Measurements from ENCODE around the gene RASGRP1. TPM values are rescaled to one million over a fixed set of nuclear protein-coding genes. Genes with fewer than 3 reads are reported as not detected.

Gene RASGRP1
- total RNA-seq, 1 experiment from 2014 or later: 15.1 TPM

- no peaks in the 10 kb centered on the region for H3K27me3 Mint-ChIP-seq (ENCODE audit: unreplicated experiment)
- intact Hi-C loops (cut with micrococcal nuclease; ENCODE audit: unreplicated experiment): no loop called here
- H3K4me1 Mint-ChIP-seq (ENCODE audit: low read depth, unreplicated experiment): peaks cover 16% of the 10 kb centered on the region
- no peak overlapping the region for H3K4me3 Mint-ChIP-seq (ENCODE audit: low read depth, unreplicated experiment)
- no peak for TF ChIP-seq CTCF (IDR thresholded peaks at IDR 0.05; ENCODE audit: unreplicated experiment)
- no peaks in the 10 kb centered on the region for H3K9me3 Mint-ChIP-seq (ENCODE audit: low read depth, unreplicated experiment)
- BruUV-seq (replicated peaks): no TSS peak
- CTCF ChIA-PET: no interaction called here
- DNase-seq: no peak
- no peak overlapping the region for H3K27ac Mint-ChIP-seq (ENCODE audit: unreplicated experiment)
- no peaks in the 10 kb centered on the region for H3K36me3 Mint-ChIP-seq (ENCODE audit: insufficient read depth, unreplicated experiment)
Measured at GRCh38 chr15:38528294-38528693, 36.3 kb downstream of the RASGRP1 start.

DNA sequence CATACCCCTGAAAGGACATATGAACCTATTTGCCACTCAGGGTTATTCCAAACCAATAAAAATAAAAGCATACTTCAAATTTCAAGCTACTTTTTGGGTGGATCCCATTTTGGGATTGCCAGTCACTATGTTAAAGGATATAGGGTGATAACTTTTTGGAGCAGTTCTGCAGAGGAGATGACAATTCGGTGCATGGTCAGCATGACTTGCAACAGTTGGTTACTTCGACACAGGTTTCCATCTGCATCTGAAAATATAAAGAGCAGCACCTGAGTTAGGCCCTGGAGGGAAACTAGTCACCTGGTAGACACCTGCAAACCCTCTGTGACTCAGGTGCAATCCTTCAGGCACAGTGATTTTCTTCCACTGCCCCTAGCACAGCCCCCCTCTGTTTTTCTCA is 38.5 kb downstream of the RASGRP1 start:
- TF ChIP-seq CTCF (IDR thresholded peaks at IDR 0.05; ENCODE audit: unreplicated experiment): no peak
- no peaks in the 10 kb centered on the region for H3K9me3 Mint-ChIP-seq (ENCODE audit: low read depth, unreplicated experiment)
- no peak overlapping the region for H3K27ac Mint-ChIP-seq (ENCODE audit: unreplicated experiment)
- DNase-seq: no peak
- CTCF ChIA-PET: no interaction called here
- intact Hi-C loops (cut with micrococcal nuclease; ENCODE audit: unreplicated experiment): no loop called here
- H3K4me3 Mint-ChIP-seq (ENCODE audit: low read depth, unreplicated experiment): no peak overlapping the region
- H3K4me1 Mint-ChIP-seq (ENCODE audit: low read depth, unreplicated experiment): peaks cover 8% of the 10 kb centered on the region
- BruUV-seq (replicated peaks): no TSS peak
- H3K27me3 Mint-ChIP-seq (ENCODE audit: unreplicated experiment): no peaks in the 10 kb centered on the region
- no peaks in the 10 kb centered on the region for H3K36me3 Mint-ChIP-seq (ENCODE audit: insufficient read depth, unreplicated experiment)

- no peak overlapping the region for H3K4me3 Mint-ChIP-seq (ENCODE audit: low read depth, unreplicated experiment)
- intact Hi-C loops (cut with micrococcal nuclease; ENCODE audit: unreplicated experiment): no loop called here
- no peak for DNase-seq
- H3K4me1 Mint-ChIP-seq (ENCODE audit: low read depth, unreplicated experiment): peaks cover 2% of the 10 kb centered on the region
- H3K27me3 Mint-ChIP-seq (ENCODE audit: unreplicated experiment): no peaks in the 10 kb centered on the region
- no TSS peak for BruUV-seq (replicated peaks)
- no peaks in the 10 kb centered on the region for H3K36me3 Mint-ChIP-seq (ENCODE audit: insufficient read depth, unreplicated experiment)
- no peak overlapping the region for H3K27ac Mint-ChIP-seq (ENCODE audit: unreplicated experiment)
- CTCF ChIA-PET: no interaction called here
- no peak for TF ChIP-seq CTCF (IDR thresholded peaks at IDR 0.05; ENCODE audit: unreplicated experiment)
- H3K9me3 Mint-ChIP-seq (ENCODE audit: low read depth, unreplicated experiment): no peaks in the 10 kb centered on the region
Measured at GRCh38 chr15:38525489-38525888, 39.1 kb downstream of the RASGRP1 start.

- Mint-ChIP-seq H3K4me3 (ENCODE audit: low read depth, unreplicated experiment) (no peak overlapping the region), H3K4me1 (ENCODE audit: low read depth, unreplicated experiment) (no peaks in the 10 kb centered on the region), H3K36me3 (ENCODE audit: insufficient read depth, unreplicated experiment) (no peaks in the 10 kb centered on the region), H3K27ac (ENCODE audit: unreplicated experiment) (no peak overlapping the region), H3K9me3 (ENCODE audit: low read depth, unreplicated experiment) (no peaks in the 10 kb centered on the region), H3K27me3 (ENCODE audit: unreplicated experiment) (no peaks in the 10 kb centered on the region)
- TF ChIP-seq CTCF (IDR thresholded peaks at IDR 0.05; ENCODE audit: unreplicated experiment): no peak
- DNase-seq: no peak
- no TSS peak for BruUV-seq (replicated peaks)
- CTCF ChIA-PET: no interaction called here
- intact Hi-C loops (cut with micrococcal nuclease; ENCODE audit: unreplicated experiment): no loop called here
Measured at GRCh38 chr15:38524156-38524555, 40.5 kb downstream of the RASGRP1 start.

All from Calu3 (cell line).